GM12878 (cell line): ENCODE results near the gene RNU2-63P. TPM values are rescaled to one million over a fixed set of nuclear protein-coding genes. Genes with fewer than 3 reads are reported as not detected.

Source experiments
- ATAC-seq: fragments of 200-7000 bp; cut with Tn5 transposase; 3 replicates; pipeline ENCODE4 v1.9.1; 2020; ENCODE audit warnings: mild to moderate bottlenecking, moderate library complexity
- BruUV-seq: library from RNA; stranded (reverse); fragments of 400-500 nt; replicated peaks from 2 replicates; lab custom pipeline; 2021; lab: Mats Ljungman, UMichigan
- CTCF ChIA-PET: fragments of 300-600 bp; sonication (Branson Sonifier 250); formaldehyde crosslinking; extraction: SDS; loops from one replicate; lab custom pipeline; 2021; ENCODE audit warnings: inconsistent platforms; lab: Yijun Ruan, JAX
- POLR2A ChIA-PET: fragments of 350-600 bp; formaldehyde crosslinking; extraction: SDS; loops from one replicate; lab custom pipeline; 2021; ENCODE audit warnings: inconsistent platforms; lab: Charles Lee
- RAD21 ChIA-PET: fragments of 300-600 bp; sonication (Branson Sonifier 250); formaldehyde crosslinking; loops from one replicate; lab custom pipeline; 2023; ENCODE audit warnings: antibody characterized with exemption; ENCODE audit not compliant: unreplicated experiment; lab: Charles Lee
- SMC1A ChIA-PET: fragments of 300-600 bp; sonication (Branson Sonifier 250); formaldehyde crosslinking; loops from one replicate; lab custom pipeline; 2023; ENCODE audit not compliant: unreplicated experiment, uncharacterized antibody; lab: Charles Lee
- DNase-seq: peaks from one replicate; pipeline ENCODE4 v3.0.0-alpha.2; 2011; ENCODE audit warnings: low read depth, low spot score
- FAIRE-seq: peaks from 3 replicates; lab custom pipeline; 2011; peaks lifted over from hg19 to GRCh38; lab: Jason Lieb, UNC
- H2AFZ ChIP-seq: 2 replicates; pipeline ENCODE4 v1.6.0; 2011; ENCODE audit warnings: low read depth, low read length, control low read depth; ENCODE audit not compliant: control insufficient read depth
- H3K27ac ChIP-seq: 2 replicates; pipeline ENCODE4 v1.5.1; 2011; ENCODE audit warnings: control low read depth; ENCODE audit not compliant: control insufficient read depth, insufficient read depth
- H3K27me3 ChIP-seq, 2 experiments: replicated peaks in 1 of 2; 2 replicates each; pipeline versions ENCODE4 v1.6.0 to v1.6.1; 2011; ENCODE audit warnings: low read length in 1 of 2; ENCODE audit not compliant: control insufficient read depth in 2 of 2, insufficient read depth in 2 of 2
- H3K36me3 ChIP-seq, 2 experiments: 2 replicates each; pipeline ENCODE4 v1.5.1; 2011; ENCODE audit warnings: low read length in 1 of 2; ENCODE audit not compliant: control insufficient read depth in 2 of 2, insufficient read depth in 2 of 2
- H3K4me1 ChIP-seq: 2 replicates; pipeline ENCODE4 v1.6.1; 2011; ENCODE audit warnings: mild to moderate bottlenecking, low read length, moderate library complexity, mixed read lengths; ENCODE audit not compliant: control insufficient read depth, insufficient read depth
- H3K4me2 ChIP-seq: 2 replicates; pipeline ENCODE4 v1.6.0; 2011; ENCODE audit warnings: control low read depth; ENCODE audit not compliant: control insufficient read depth, insufficient read depth
- H3K4me3 ChIP-seq: fragments of 200-600 bp; sonication (generic); 2 replicates; pipeline ENCODE4 v1.5.1; 2016
- H3K79me2 ChIP-seq: 2 replicates; pipeline ENCODE4 v1.6.0; 2011; ENCODE audit warnings: low read length; ENCODE audit not compliant: control insufficient read depth, insufficient read depth
- H3K9ac ChIP-seq: 2 replicates; pipeline ENCODE4 v1.8.0; 2011; ENCODE audit warnings: low read length, control low read depth, mixed read lengths; ENCODE audit not compliant: control insufficient read depth, insufficient read depth
- H3K9me3 ChIP-seq: replicated peaks from 3 replicates; pipeline ENCODE4 v1.5.1; 2011; ENCODE audit warnings: mild to moderate bottlenecking, low read length; ENCODE audit not compliant: control insufficient read depth, insufficient read depth
- H4K20me1 ChIP-seq: 2 replicates; pipeline ENCODE4 v1.6.0; 2011; ENCODE audit not compliant: control insufficient read depth, insufficient read depth
- BCLAF1 ChIP-seq: fragments of 450-650 bp; IDR thresholded peaks from 2 replicates; pipeline ENCODE4 v1.6.1; 2017; ENCODE audit warnings: antibody characterized with exemption, mild to moderate bottlenecking, moderate library complexity
- CBX3 ChIP-seq: fragments of 200-600 bp; sonication (generic); IDR thresholded peaks from 2 replicates; pipeline ENCODE4 v1.6.1; 2016; ENCODE audit warnings: low read depth, borderline replicate concordance
- CEBPB ChIP-seq, 2 experiments: fragments of 150-350 bp in 1 of 2; IDR thresholded peaks; 2 replicates each; pipeline ENCODE4 v1.6.1; 2012 to 2014; ENCODE audit warnings: low read depth in 2 of 2, low read length in 2 of 2, borderline replicate concordance in 1 of 2, inconsistent platforms in 1 of 2
- CTCF ChIP-seq, 3 experiments: IDR thresholded peaks in 2 of 3; conservative IDR thresholded peaks in 1 of 3; 2 replicates each; pipeline ENCODE4 v1.5.1; 2011; ENCODE audit warnings: low read depth in 3 of 3, low read length in 3 of 3, mild to moderate bottlenecking in 3 of 3, control low read depth in 2 of 3, moderate library complexity in 2 of 3, inconsistent platforms in 1 of 3, mixed read lengths in 1 of 3; ENCODE audit not compliant: control insufficient read depth in 2 of 3, insufficient read depth in 1 of 3; ENCODE audit errors: extremely low read depth in 1 of 3
- RAD21 ChIP-seq: IDR thresholded peaks from 2 replicates; pipeline ENCODE4 v1.6.1; 2011; ENCODE audit warnings: mild to moderate bottlenecking, low read depth, low read length, moderate library complexity; ENCODE audit not compliant: insufficient read depth
- RFX5 ChIP-seq: IDR thresholded peaks from 2 replicates; pipeline ENCODE4 v1.6.1; 2011; ENCODE audit warnings: low read depth, low read length, improper control_type of control experiment
- SMC3 ChIP-seq: IDR thresholded peaks from 2 replicates; pipeline ENCODE4 v1.6.1; 2011; ENCODE audit warnings: low read length, improper control_type of control experiment, borderline replicate concordance
- WGBS: methylation state at CpG from one replicate; pipeline ENCODE4 v1.1.6; 2016; ENCODE audit warnings: low lambda C conversion rate; ENCODE audit not compliant: insufficient replicate concordance, insufficient coverage; ENCODE audit errors: missing lambda C conversion rate; 5-methylcytosine and 5-hydroxymethylcytosine counted together
- in situ Hi-C: fragments of 300-500 bp; cut with MboI; formaldehyde crosslinking; loops from 9 replicates; pipeline ENCODE4 v1.14.3; 2018; ENCODE audit warnings: mixed read lengths
- intact Hi-C: fragments of 100-400 bp; cut with micrococcal nuclease; formaldehyde crosslinking; loops from one replicate; pipeline ENCODE4 v1.14.2; 2022; ENCODE audit not compliant: unreplicated experiment
- polyA plus RNA-seq, 11 experiments: library from polyadenylated mRNA; depleted of rRNA in 4 of 11; unstranded in 6 of 11; stranded (reverse) in 5 of 11; fragments of >200 nt; fragmentation: Nextera tagmentation in 4 of 11; fragmentation: Illumina TruSeq in 1 of 11; extraction: Ambion mirVana in 4 of 11; extraction: Trizol in 1 of 11; gene quantifications; 1 replicate in 1 of 11; 2 replicates in 10 of 11; pipeline versions ENCODE4 v1.2.1 to v1.2.3, GENCODE V29; 2011 to 2016; ENCODE audit warnings: inconsistent platforms in 2 of 11, missing spikeins in 2 of 11, low read depth in 1 of 11
- total RNA-seq, 4 experiments: library from RNA; depleted of rRNA in 3 of 4; stranded (reverse); fragments of >200 nt in 3 of 4; fragmentation: Illumina TruSeq in 1 of 4; extraction: Trizol in 1 of 4; gene quantifications; 2 replicates each; pipeline versions ENCODE4 v1.2.1 to v1.2.3, GENCODE V29; 2013 to 2021

The RNU2-63P gene
- total and polyA plus RNA-seq, 10 of the 15 experiments (the other 5 are each of a cell fraction or from before 2014, with no cell fraction given) = 10.7 to 117 (median 12.3) TPM; not detected in 5

- FAIRE-seq = no peak
- DNase-seq = no peak
- H3K9ac ChIP-seq = no peak overlapping the region
- H2AFZ ChIP-seq = no peak overlapping the region
- BruUV-seq = no TSS peak
- no peaks in the 10 kb centered on the region for H3K27me3 ChIP-seq
- ChIA-PET POLR2A (interaction anchor here (0.5 to 1.2 kb wide), 2 partner anchors 100 to 226 kb away, joined by 3 read pairs; no protein-coding TSS in a partner anchor), CTCF (interaction anchor here (0.5 to 4.7 kb wide), 52 partner anchors 9 to 1166 kb away, joined by 3 to 163 read pairs (median 4); partner anchors contain the start of gene RNU2-63P), RAD21 (interaction anchor here (0.5 to 3.8 kb wide), 16 partner anchors 9 to 144 kb away, joined by 3 to 52 read pairs (median 3); no protein-coding TSS in a partner anchor), SMC1A (interaction anchor here (0.7 to 2.7 kb wide), 18 partner anchors 8 to 130 kb away, joined by 3 to 29 read pairs (median 4); no protein-coding TSS in a partner anchor)
- no peaks in the 10 kb centered on the region for H3K9me3 ChIP-seq
- WGBS = 32% methylated on average over 5 of the region's 5 CpGs
- TF ChIP-seq CTCF (IDR thresholded peaks at IDR 0.05 in 2 of 3, conservative IDR thresholded peaks at IDR 0.05 in 1 of 3; ENCODE audit: control insufficient read depth in 2 of 3, extremely low read depth in 1 of 3, insufficient read depth in 1 of 3, low read depth in 3 of 3, low read length in 3 of 3) (peak; percentile 73 to 77 (median 77)), CEBPB (IDR thresholded peaks at IDR 0.05; ENCODE audit: borderline replicate concordance in 1 of 2, low read depth in 2 of 2, low read length in 2 of 2) (no peak), CBX3 (no peak), RFX5 (no peak), BCLAF1 (no peak), RAD21 (peak; percentile 82), SMC3 (peak; percentile 73; the same call in 1 of the 2 replicates)
- intact Hi-C loops = loop anchor here (1.0 to 10.0 kb wide), 2 partner anchors 100 to 275 kb away; no protein-coding TSS in a partner anchor
- H3K4me1 ChIP-seq = peaks cover 4% of the 10 kb centered on the region
- no peaks in the 10 kb centered on the region for H4K20me1 ChIP-seq
- H3K36me3 ChIP-seq = no peaks in the 10 kb centered on the region
- peak; percentile 55 for ATAC-seq
- H3K79me2 ChIP-seq = peaks cover 4% of the 10 kb centered on the region
- H3K27ac ChIP-seq = no peak overlapping the region
- H3K4me3 ChIP-seq = no peak overlapping the region
- in situ Hi-C loops = loop anchor here (5.0 to 25.0 kb wide), 4 partner anchors 52 to 602 kb away; no protein-coding TSS in a partner anchor
- H3K4me2 ChIP-seq = no peak overlapping the region
Measured at GRCh38 chr2:88059979-88060906, 43.9 kb upstream of the RNU2-63P start.
